Coronary artery (tissue), 2 donors: ENCODE data around the gene PFKL.
A peak's percentile ranks its signal among the peaks of the same experiment; 100 is the strongest.

Source experiments
- DNase-seq: peaks from one replicate; pipeline ENCODE4 v3.0.0-alpha.2; 2017; ENCODE audit warnings: low spot score
- H3K27ac ChIP-seq, 2 donors: fragments of 200-600 bp; sonication (generic); one replicate each; pipeline ENCODE4 v1.5.1; 2016 to 2019
- H3K4me3 ChIP-seq: fragments of 200-600 bp; sonication (generic); 2 replicates; pipeline ENCODE4 v1.5.1; 2016; ENCODE audit warnings: mild to moderate bottlenecking, moderate library complexity
- TF ChIP-seq, protein P1 (sequence below): fragments of 200-600 bp; sonication (generic); IDR thresholded peaks from one replicate; pipeline ENCODE4 v1.5.1; 2019; ENCODE audit warnings: antibody characterized with exemption

The PFKL gene

DNA sequence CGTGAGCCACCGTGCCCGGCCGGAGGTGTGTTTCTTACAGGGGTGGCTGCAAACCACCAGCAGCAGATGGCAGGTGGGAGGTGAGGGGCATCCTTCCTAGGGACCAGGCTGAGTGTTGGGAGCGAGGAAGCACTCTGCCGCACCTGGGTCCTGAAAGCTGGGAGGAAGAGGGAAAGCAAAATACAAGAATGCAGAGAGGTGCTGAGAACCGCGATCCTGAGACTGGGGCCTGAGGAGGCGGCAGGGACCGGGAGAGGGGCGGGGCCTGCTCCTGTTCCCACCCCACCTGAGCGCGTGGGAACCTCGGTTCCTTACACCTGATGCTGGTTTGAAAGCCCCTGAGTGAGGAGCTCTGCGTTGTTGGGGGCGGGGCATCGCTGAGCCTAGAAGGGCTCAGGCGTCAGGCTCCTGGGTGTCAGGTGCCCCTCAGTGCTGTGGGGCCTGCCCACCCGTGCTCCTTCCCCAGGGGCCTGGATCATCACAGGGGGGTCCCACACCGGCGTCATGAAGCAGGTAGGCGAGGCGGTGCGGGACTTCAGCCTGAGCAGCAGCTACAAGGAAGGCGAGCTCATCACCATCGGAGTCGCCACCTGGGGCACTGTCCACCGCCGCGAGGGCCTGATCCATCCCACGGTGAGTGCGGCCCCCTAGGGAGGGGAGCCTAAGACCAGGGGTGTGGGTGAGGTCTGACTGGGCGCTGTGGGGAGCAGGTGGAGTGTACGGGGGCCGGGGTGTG is 69.0 kb downstream of the PFKL start:
- peak; percentile 64 for DNase-seq
- no peak overlapping the region for H3K4me3 ChIP-seq
- TF ChIP-seq, protein P1, sequence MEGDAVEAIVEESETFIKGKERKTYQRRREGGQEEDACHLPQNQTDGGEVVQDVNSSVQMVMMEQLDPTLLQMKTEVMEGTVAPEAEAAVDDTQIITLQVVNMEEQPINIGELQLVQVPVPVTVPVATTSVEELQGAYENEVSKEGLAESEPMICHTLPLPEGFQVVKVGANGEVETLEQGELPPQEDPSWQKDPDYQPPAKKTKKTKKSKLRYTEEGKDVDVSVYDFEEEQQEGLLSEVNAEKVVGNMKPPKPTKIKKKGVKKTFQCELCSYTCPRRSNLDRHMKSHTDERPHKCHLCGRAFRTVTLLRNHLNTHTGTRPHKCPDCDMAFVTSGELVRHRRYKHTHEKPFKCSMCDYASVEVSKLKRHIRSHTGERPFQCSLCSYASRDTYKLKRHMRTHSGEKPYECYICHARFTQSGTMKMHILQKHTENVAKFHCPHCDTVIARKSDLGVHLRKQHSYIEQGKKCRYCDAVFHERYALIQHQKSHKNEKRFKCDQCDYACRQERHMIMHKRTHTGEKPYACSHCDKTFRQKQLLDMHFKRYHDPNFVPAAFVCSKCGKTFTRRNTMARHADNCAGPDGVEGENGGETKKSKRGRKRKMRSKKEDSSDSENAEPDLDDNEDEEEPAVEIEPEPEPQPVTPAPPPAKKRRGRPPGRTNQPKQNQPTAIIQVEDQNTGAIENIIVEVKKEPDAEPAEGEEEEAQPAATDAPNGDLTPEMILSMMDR, result no peak
- H3K27ac ChIP-seq, result no peak overlapping the region

DNA sequence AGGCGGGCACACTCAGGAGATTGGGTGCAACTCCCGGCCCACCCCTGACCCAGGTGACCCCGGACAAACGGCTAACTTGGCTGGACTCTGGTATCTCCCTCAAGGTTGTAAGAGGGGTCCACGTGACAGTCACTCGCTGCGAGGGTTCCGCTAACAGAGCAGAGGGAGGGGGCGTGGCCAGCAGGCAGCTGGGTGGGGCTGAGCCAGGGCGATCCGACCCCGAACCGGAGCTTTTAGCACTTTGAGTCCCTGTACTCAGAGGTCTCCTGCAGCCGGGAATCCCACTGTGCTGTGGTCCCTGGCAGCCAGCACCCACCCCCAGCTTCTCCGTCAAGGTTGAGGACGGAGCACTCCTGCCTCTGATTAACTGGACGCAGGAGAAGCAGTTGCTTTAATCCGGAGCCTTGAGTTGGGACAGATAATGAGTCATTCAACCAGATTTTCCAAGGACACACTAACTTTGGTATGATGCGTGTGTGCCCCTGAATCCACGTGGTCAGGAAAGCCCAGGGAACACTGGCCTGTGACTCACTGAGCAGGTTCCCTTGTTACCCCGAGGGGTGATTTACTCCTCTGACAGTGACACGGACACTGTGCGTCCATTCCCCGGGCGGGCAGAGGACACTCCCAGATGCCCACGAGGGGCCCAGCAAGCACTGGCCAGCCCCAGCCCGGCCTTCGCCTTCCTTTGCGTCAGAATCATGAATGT is 70.3 kb downstream of the PFKL start:
- TF ChIP-seq, protein P1, result no peak
- peak; percentile 66 for DNase-seq
- Histone ChIP-seq H3K4me3 (no peak overlapping the region), H3K27ac (no peak overlapping the region)

DNA sequence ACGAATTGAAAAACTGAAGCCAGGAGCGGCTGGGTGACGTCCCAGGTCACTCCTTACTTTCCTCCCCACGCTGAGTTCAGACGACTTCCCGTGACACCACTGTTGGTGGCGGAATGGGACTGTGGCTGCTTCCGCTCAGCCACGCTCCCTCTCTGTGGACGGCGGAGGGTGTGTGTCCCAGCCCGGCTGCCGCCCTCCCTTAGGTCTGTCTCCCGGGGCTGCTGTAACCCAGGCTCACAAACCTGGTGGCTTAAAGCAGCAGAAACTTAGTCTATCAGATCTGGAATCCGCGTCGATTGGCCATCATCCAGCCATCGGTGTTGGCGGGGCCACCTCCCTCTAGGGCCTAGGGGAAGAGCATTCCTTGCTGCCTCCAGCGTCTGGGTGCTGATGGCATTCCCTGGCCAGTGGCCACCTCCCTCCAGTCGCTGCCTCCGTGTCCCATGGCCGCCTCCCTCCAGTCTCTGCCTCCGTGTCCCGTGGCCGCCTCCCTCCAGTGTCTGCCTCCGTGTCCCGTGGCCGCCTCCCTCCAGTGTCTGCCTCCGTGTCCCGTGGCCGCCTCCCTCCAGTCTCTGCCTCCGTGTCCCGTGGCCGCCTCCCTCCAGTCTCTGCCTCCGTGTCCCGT is 71.0 kb downstream of the PFKL start:
- DNase-seq, result peak; percentile 55
- TF ChIP-seq, protein P1, result no peak
- Histone ChIP-seq H3K4me3 (no peak overlapping the region), H3K27ac (no peak overlapping the region)

DNA sequence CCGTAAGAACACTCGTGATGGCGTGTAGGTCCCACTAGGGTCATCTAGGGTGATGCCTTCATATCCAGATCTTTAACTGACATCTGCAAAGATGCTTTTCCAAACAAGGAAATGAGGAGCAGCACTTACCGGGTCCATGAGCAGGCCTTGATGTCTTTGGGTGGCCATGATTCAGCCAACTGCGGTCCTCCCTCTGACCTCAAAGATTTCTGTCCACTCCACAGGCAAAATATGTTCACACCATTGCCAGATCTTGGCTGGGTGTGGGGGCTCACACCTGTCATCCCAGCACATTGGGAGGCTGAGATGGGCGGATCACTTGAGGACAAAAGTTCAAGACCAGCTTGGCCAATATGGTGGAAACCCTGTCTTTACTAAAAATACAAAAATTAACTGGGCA is 71.7 kb downstream of the PFKL start:
- DNase-seq, result peak; percentile 46

DNA sequence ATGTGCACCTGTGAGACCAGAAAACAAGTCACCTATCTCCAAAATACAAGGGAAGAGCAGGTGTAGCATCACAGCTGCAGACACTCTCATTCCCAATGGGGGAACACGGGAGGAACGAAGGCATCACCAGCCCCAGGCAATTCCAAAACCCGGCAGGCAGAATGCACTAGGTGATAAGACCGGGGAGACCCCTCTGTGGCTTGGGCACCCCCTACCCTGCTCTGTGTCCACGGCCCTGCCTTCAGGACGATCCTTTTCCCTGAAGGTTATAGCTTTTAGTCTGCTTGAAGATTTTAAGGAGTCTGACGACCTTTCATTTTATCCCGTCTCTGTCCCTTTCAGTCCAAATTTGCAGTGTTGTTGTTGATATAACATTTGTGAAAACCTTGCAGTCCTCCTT is 72.8 kb downstream of the PFKL start:
- Histone ChIP-seq H3K4me3 (no peak overlapping the region), H3K27ac (no peak overlapping the region)
- TF ChIP-seq, protein P1, result no peak
- peak; percentile 31 for DNase-seq

More for the DNA sequence above, 71.7 kb downstream of the PFKL start:
- TF ChIP-seq, protein P1, result no peak
- no peak overlapping the region for H3K27ac ChIP-seq
- no peak overlapping the region for H3K4me3 ChIP-seq

DNA sequence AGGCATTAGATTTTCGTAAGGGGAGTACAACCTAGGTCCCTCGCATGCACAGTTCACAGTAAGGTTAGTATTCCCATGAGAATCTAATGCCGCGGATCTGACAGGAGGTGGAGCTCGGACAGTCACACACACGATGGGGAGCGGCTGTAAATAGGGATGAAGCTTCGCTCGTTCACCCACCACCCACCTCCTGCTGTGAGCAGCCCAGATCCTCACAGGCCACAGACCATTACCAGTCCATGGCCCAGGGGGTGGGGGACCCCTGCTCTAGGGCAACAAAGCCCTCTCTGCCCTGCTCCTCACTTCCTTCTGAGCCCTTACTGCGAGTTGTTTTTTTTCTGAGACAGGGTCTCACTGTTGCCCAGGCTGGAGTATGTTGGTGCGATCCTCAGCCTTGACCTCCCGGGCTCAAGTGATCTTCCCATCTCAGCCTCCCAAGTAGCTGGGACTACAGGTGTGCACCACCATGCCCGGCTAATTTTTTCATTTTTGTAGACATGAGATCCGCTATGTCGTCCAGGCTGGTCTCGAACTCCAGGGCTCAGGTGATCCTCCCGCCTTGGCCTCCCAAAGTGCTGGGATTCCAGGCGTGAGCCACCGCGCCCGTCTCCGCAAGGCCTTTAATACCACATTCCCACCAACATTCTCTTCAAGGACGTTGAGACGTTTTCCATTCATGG is 74.9 kb downstream of the PFKL start:
- no peak overlapping the region for H3K4me3 ChIP-seq
- peak; percentile 41 for DNase-seq
- TF ChIP-seq, protein P1, result no peak
- no peak overlapping the region for H3K27ac ChIP-seq
